GM12878 (cell line): Measurements from ENCODE around the gene ABCF1.

Experiments used
- CTCF ChIP-seq, 3 experiments: IDR thresholded peaks in 2 of 3; conservative IDR thresholded peaks in 1 of 3; 2 replicates each; pipeline ENCODE4 v1.5.1; 2011; ENCODE audit warnings: low read depth in 3 of 3, low read length in 3 of 3, mild to moderate bottlenecking in 3 of 3, control low read depth in 2 of 3, moderate library complexity in 2 of 3, inconsistent platforms in 1 of 3, mixed read lengths in 1 of 3; ENCODE audit not compliant: control insufficient read depth in 2 of 3, insufficient read depth in 1 of 3; ENCODE audit errors: extremely low read depth in 1 of 3
- TF ChIP-seq, protein P1 (sequence below): fragments of 450-650 bp; IDR thresholded peaks from 2 replicates; pipeline ENCODE4 v1.6.1; 2017; ENCODE audit warnings: mild to moderate bottlenecking
- TF ChIP-seq, protein P2 (sequence below): IDR thresholded peaks from 2 replicates; pipeline ENCODE4 v1.6.1; 2012; ENCODE audit warnings: mild to moderate bottlenecking, low read depth, low read length

GRCh38 chr6:30625511-30625910 lies 54.3 kb downstream of the ABCF1 start:
- TF ChIP-seq, protein P1, sequence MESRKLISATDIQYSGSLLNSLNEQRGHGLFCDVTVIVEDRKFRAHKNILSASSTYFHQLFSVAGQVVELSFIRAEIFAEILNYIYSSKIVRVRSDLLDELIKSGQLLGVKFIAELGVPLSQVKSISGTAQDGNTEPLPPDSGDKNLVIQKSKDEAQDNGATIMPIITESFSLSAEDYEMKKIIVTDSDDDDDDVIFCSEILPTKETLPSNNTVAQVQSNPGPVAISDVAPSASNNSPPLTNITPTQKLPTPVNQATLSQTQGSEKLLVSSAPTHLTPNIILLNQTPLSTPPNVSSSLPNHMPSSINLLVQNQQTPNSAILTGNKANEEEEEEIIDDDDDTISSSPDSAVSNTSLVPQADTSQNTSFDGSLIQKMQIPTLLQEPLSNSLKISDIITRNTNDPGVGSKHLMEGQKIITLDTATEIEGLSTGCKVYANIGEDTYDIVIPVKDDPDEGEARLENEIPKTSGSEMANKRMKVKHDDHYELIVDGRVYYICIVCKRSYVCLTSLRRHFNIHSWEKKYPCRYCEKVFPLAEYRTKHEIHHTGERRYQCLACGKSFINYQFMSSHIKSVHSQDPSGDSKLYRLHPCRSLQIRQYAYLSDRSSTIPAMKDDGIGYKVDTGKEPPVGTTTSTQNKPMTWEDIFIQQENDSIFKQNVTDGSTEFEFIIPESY: no peak
- no peak for TF ChIP-seq CTCF (IDR thresholded peaks at IDR 0.05 in 2 of 3, conservative IDR thresholded peaks at IDR 0.05 in 1 of 3; ENCODE audit: control insufficient read depth in 2 of 3, extremely low read depth in 1 of 3, insufficient read depth in 1 of 3, low read depth in 3 of 3, low read length in 3 of 3)
- TF ChIP-seq, protein P2, sequence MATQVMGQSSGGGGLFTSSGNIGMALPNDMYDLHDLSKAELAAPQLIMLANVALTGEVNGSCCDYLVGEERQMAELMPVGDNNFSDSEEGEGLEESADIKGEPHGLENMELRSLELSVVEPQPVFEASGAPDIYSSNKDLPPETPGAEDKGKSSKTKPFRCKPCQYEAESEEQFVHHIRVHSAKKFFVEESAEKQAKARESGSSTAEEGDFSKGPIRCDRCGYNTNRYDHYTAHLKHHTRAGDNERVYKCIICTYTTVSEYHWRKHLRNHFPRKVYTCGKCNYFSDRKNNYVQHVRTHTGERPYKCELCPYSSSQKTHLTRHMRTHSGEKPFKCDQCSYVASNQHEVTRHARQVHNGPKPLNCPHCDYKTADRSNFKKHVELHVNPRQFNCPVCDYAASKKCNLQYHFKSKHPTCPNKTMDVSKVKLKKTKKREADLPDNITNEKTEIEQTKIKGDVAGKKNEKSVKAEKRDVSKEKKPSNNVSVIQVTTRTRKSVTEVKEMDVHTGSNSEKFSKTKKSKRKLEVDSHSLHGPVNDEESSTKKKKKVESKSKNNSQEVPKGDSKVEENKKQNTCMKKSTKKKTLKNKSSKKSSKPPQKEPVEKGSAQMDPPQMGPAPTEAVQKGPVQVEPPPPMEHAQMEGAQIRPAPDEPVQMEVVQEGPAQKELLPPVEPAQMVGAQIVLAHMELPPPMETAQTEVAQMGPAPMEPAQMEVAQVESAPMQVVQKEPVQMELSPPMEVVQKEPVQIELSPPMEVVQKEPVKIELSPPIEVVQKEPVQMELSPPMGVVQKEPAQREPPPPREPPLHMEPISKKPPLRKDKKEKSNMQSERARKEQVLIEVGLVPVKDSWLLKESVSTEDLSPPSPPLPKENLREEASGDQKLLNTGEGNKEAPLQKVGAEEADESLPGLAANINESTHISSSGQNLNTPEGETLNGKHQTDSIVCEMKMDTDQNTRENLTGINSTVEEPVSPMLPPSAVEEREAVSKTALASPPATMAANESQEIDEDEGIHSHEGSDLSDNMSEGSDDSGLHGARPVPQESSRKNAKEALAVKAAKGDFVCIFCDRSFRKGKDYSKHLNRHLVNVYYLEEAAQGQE: no peak
